ENCODE measurements around the gene GABRG2. TPM values are rescaled to one million over a fixed set of nuclear protein-coding genes. Genes with fewer than 3 reads are reported as not detected.

Gene GABRG2
- polyA plus RNA-seq, 1 donor from 2014 or later = 35.8 TPM

- Histone ChIP-seq H3K9ac (ENCODE audit: low read length) (no peak overlapping the region), H2AFZ (ENCODE audit: low read depth, low read length) (no peak overlapping the region), H3K27me3 (ENCODE audit: insufficient read depth, low read depth, low read length) (no peaks in the 10 kb centered on the region), H3K36me3 (ENCODE audit: insufficient read depth, low read length) (no peaks in the 10 kb centered on the region), H3K9me3 (ENCODE audit: low read length) (peaks cover 3% of the 10 kb centered on the region), H3K27ac (ENCODE audit: low read length) (no peak overlapping the region), H3K9me2 (ENCODE audit: insufficient read depth, low read length) (no peaks in the 10 kb centered on the region), H4K20me1 (ENCODE audit: insufficient read depth) (no peaks in the 10 kb centered on the region), H3K79me2 (replicated peaks; ENCODE audit: insufficient read depth, low read length) (no peaks in the 10 kb centered on the region), H3K4me3 (ENCODE audit: low read length) (no peak overlapping the region), H3K4me2 (ENCODE audit: low read length) (no peak overlapping the region), H3F3A (ENCODE audit: insufficient read depth, low read length, poor library complexity, severe bottlenecking) (no peaks in the 10 kb centered on the region)
- TF ChIP-seq REST (IDR thresholded peaks at IDR 0.05; ENCODE audit: borderline replicate concordance) (no peak), CTCF (IDR thresholded peaks at IDR 0.05; ENCODE audit: poor library complexity, severe bottlenecking) (no peak), MXI1 (conservative IDR thresholded peaks at IDR 0.05; ENCODE audit: poor library complexity, severe bottlenecking) (no peak), POLR2AphosphoS5 (IDR thresholded peaks at IDR 0.05) (no peak), EZH2 (IDR thresholded peaks at IDR 0.05; ENCODE audit: borderline replicate concordance, insufficient read depth, low read length, poor library complexity, severe bottlenecking) (no peak), TAF1 (IDR thresholded peaks at IDR 0.05; ENCODE audit: low read depth) (no peak)
These were observed 122.1 kb downstream of the GABRG2 start for GRCh38 chr5:162189719-162190118.

- Histone ChIP-seq H2AFZ (ENCODE audit: low read depth, low read length) (no peak overlapping the region), H3K4me3 (ENCODE audit: low read length) (no peak overlapping the region), H3K9me2 (ENCODE audit: insufficient read depth, low read length) (no peaks in the 10 kb centered on the region), H3K79me2 (replicated peaks; ENCODE audit: insufficient read depth, low read length) (no peaks in the 10 kb centered on the region), H3K9me3 (ENCODE audit: low read length) (no peaks in the 10 kb centered on the region), H3K27me3 (ENCODE audit: insufficient read depth, low read depth, low read length) (no peaks in the 10 kb centered on the region), H3K4me2 (ENCODE audit: low read length) (no peak overlapping the region), H3K36me3 (ENCODE audit: insufficient read depth, low read length) (no peaks in the 10 kb centered on the region), H4K20me1 (ENCODE audit: insufficient read depth) (no peaks in the 10 kb centered on the region), H3F3A (ENCODE audit: insufficient read depth, low read length, poor library complexity, severe bottlenecking) (no peaks in the 10 kb centered on the region), H3K27ac (ENCODE audit: low read length) (no peak overlapping the region), H3K9ac (ENCODE audit: low read length) (no peak overlapping the region)
- TF ChIP-seq EP300 (conservative IDR thresholded peaks at IDR 0.05; ENCODE audit: poor library complexity, severe bottlenecking) (no peak), CTCF (IDR thresholded peaks at IDR 0.05; ENCODE audit: poor library complexity, severe bottlenecking) (no peak), EZH2 (IDR thresholded peaks at IDR 0.05; ENCODE audit: borderline replicate concordance, insufficient read depth, low read length, poor library complexity, severe bottlenecking) (no peak), MXI1 (conservative IDR thresholded peaks at IDR 0.05; ENCODE audit: poor library complexity, severe bottlenecking) (no peak), TAF1 (IDR thresholded peaks at IDR 0.05; ENCODE audit: low read depth) (no peak), RAD21 (conservative IDR thresholded peaks at IDR 0.05) (no peak), REST (IDR thresholded peaks at IDR 0.05; ENCODE audit: borderline replicate concordance) (no peak), SMC3 (conservative IDR thresholded peaks at IDR 0.05; ENCODE audit: poor library complexity) (no peak), POLR2AphosphoS5 (IDR thresholded peaks at IDR 0.05) (no peak)
These were observed 125.4 kb downstream of the GABRG2 start for GRCh38 chr5:162193012-162193411.
